T-cell (primary cell): ENCODE results near the gene SPRED1. TPM values are rescaled to one million over a fixed set of nuclear protein-coding genes. Genes with fewer than 3 reads are reported as not detected.

ENCODE experiments used
- ATAC-seq, 4 experiments: fragments of 200-7000 bp in 3 of 4; fragments of 150-1000 bp in 1 of 4; cut with Tn5 transposase; replicated peaks in 1 of 4; 1 replicate in 3 of 4; 2 replicates in 1 of 4; pipeline ENCODE4 v1.10.0; 2021; ENCODE audit warnings: moderate library complexity in 3 of 4, mild to moderate bottlenecking in 2 of 4, moderate number of reproducible peaks in 1 of 4
- CTCF ChIA-PET, 2 donors: fragments of 300-600 bp; sonication (Branson Sonifier 250); formaldehyde crosslinking; loops; one replicate each; lab custom pipeline; 2022; ENCODE audit warnings: antibody characterized with exemption in 2 of 2; lab: Charles Lee
- POLR2A ChIA-PET, 2 donors: fragments of 300-600 bp; sonication (Branson Sonifier 250); formaldehyde crosslinking; loops; one replicate each; lab custom pipeline; 2022; ENCODE audit warnings: antibody characterized with exemption in 2 of 2; lab: Charles Lee
- DNase-seq, 35 experiments: peaks; one replicate each; pipeline versions ENCODE4 v3.0.0 to v3.0.0-alpha.2; 2013 to 2023
- H3K27ac ChIP-seq: one replicate; pipeline ENCODE4 v1.5.1; 2013; ENCODE audit warnings: low read length
- H3K27me3 ChIP-seq, 2 experiments: replicated peaks in 1 of 2; 1 replicate in 1 of 2; 2 replicates in 1 of 2; pipeline versions ENCODE4 v1.6.1 to v1.7.0; 2013; ENCODE audit warnings: low read length in 1 of 2, mixed read lengths in 1 of 2; ENCODE audit not compliant: control insufficient read depth in 2 of 2, insufficient read depth in 2 of 2; ENCODE audit errors: extremely low read depth in 1 of 2
- H3K36me3 ChIP-seq, 2 donors: 1 replicate in 1 of 2; 2 replicates in 1 of 2; pipeline versions ENCODE4 v1.6.1 to v1.7.0; 2013; ENCODE audit warnings: low read length in 1 of 2; ENCODE audit not compliant: control insufficient read depth in 2 of 2, insufficient read depth in 1 of 2; ENCODE audit errors: extremely low read depth in 1 of 2
- H3K4me1 ChIP-seq, 2 experiments: 1 replicate in 1 of 2; 2 replicates in 1 of 2; pipeline versions ENCODE4 v1.6.1 to v1.7.0; 2013; ENCODE audit warnings: low read length in 2 of 2, mixed read lengths in 1 of 2; ENCODE audit not compliant: insufficient read depth in 2 of 2, control insufficient read depth in 1 of 2; ENCODE audit errors: extremely low read depth in 1 of 2
- H3K4me3 ChIP-seq, 2 donors: 1 replicate in 1 of 2; 2 replicates in 1 of 2; pipeline versions ENCODE4 v1.5.1 to v1.7.0; 2013; ENCODE audit warnings: mild to moderate bottlenecking in 2 of 2, low read length in 1 of 2, moderate library complexity in 1 of 2; ENCODE audit not compliant: control insufficient read depth in 1 of 2; ENCODE audit errors: extremely low read depth in 1 of 2
- H3K9me3 ChIP-seq: 2 replicates; pipeline ENCODE4 v1.7.0; 2013
- H3K27ac Mint-ChIP-seq, 2 donors: one replicate each; pipeline ENCODE4 v1.8.0; 2020 to 2021; ENCODE audit warnings: mild to moderate bottlenecking in 2 of 2, mixed read lengths in 2 of 2
- H3K27me3 Mint-ChIP-seq, 2 donors: one replicate each; pipeline ENCODE4 v1.8.0; 2021 to 2022; ENCODE audit warnings: mixed read lengths in 2 of 2
- H3K36me3 Mint-ChIP-seq: one replicate; pipeline ENCODE4 v1.8.0; 2021; ENCODE audit warnings: mixed read lengths
- H3K4me1 Mint-ChIP-seq, 3 donors: one replicate each; pipeline ENCODE4 v1.8.0; 2020 to 2022; ENCODE audit warnings: mixed read lengths in 3 of 3, mild to moderate bottlenecking in 1 of 3
- H3K4me3 Mint-ChIP-seq, 3 donors: one replicate each; pipeline ENCODE4 v1.8.0; 2020 to 2022; ENCODE audit warnings: mild to moderate bottlenecking in 3 of 3, mixed read lengths in 3 of 3, moderate library complexity in 3 of 3
- H3K9me3 Mint-ChIP-seq, 3 donors: one replicate each; pipeline ENCODE4 v1.8.0; 2020 to 2022; ENCODE audit warnings: mixed read lengths in 3 of 3
- WGBS: methylation state at CpG from one replicate; pipeline ENCODE4 v1.1.5; 2013; ENCODE audit warnings: missing lambda C conversion rate; ENCODE audit not compliant: insufficient coverage; 5-methylcytosine and 5-hydroxymethylcytosine counted together
- total RNA-seq, 35 experiments: library from RNA in 6 of 35; stranded (reverse) in 6 of 35; fragments of 120-200 nt in 1 of 35; gene quantifications; one replicate each; pipeline versions ENCODE4 v1.2.1 to v1.2.4 and lab custom pipeline; 2013 to 2026

The SPRED1 gene
- total RNA-seq, 5 donors from 2014 or later (not counting 1 experiment from before 2014, with no cell fraction given), result 0.13 to 0.72 (median 0.39) TPM

DNA sequence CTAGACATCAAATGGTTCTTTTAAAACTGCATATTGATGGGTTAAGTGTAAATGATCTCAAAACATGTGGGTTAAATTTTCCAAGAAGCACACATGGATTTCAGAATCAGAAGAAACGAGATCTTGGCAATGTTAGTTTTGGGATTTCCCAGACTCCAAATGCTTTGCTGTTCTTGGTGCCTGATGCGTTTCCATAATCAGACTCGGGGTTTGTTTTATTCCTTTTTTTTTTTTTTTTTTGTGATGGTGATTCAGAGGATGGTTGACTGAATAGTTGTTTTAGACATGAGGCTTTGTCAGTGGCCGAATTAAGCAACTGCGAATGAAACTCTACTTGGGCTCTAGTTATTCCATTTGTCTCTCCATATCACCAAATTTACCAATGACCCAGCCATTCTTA, 149.1 kb downstream of the SPRED1 start:
- ATAC-seq (no peak), DNase-seq (no peak)
- no peak overlapping the region for H3K4me3 ChIP-seq
- Mint-ChIP-seq H3K36me3 (no peaks in the 10 kb centered on the region), H3K4me3 (no peak overlapping the region), H3K27ac (no peak overlapping the region), H3K4me1 (no peaks in the 10 kb centered on the region), H3K9me3 (no peaks in the 10 kb centered on the region), H3K27me3 (peaks cover 25 to 47% of the 10 kb centered on the region in 2 donors)
- POLR2A ChIA-PET, result no interaction called here
- WGBS, result 100% methylated on average over 1 of the region's 5 CpGs
- CTCF ChIA-PET, result no interaction called here
- H3K27ac ChIP-seq, result no peak overlapping the region
- no peaks in the 10 kb centered on the region for H3K4me1 ChIP-seq
- H3K36me3 ChIP-seq, result no peaks in the 10 kb centered on the region
- H3K27me3 ChIP-seq, result peaks cover 0 to 7% of the 10 kb centered on the region in 2 experiments
- no peaks in the 10 kb centered on the region for H3K9me3 ChIP-seq

DNA sequence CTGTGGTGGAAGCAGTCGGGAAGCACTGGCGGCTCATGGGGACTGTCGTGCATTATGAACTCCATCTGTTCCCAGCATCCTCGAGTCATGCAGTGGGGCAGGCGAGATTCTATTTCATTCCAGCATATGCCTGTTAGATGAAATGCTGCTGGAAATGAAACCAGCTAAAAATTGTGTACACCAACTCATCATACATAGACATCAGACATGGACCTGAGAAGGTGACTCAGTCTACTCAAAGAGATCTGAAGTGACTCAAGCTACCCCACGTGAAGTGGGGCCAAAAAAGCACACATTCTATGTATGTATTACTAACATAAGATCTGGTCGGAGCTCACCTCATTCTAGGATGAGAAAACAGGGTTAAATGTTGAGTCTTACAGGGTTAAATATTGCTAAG, 153.8 kb downstream of the SPRED1 start:
- Histone ChIP-seq H3K4me1 (no peaks in the 10 kb centered on the region), H3K36me3 (no peaks in the 10 kb centered on the region), H3K27ac (no peak overlapping the region), H3K4me3 (no peak overlapping the region), H3K9me3 (no peaks in the 10 kb centered on the region), H3K27me3 (no peaks in the 10 kb centered on the region)
- no peak overlapping the region for H3K4me3 Mint-ChIP-seq
- WGBS, result no CpG with 5 or more reads among the region's 7 CpGs
- CTCF ChIA-PET, result interaction anchor here in 1 of 2 donors (0.5 kb wide), 1 partner anchor 1691 kb away, joined by 3 read pairs; no protein-coding TSS in a partner anchor
- H3K27ac Mint-ChIP-seq, result no peak overlapping the region
- no peak for DNase-seq
- H3K4me1 Mint-ChIP-seq, result no peaks in the 10 kb centered on the region
- POLR2A ChIA-PET, result interaction anchor here in 1 of 2 donors (0.5 kb wide), 1 partner anchor 142 kb away, joined by 3 read pairs; no protein-coding TSS in a partner anchor
- H3K27me3 Mint-ChIP-seq, result peaks cover 11 to 27% of the 10 kb centered on the region in 2 donors
- H3K9me3 Mint-ChIP-seq, result no peaks in the 10 kb centered on the region
- no peak for ATAC-seq
- H3K36me3 Mint-ChIP-seq, result no peaks in the 10 kb centered on the region

Other genes starting within 250 kb of the SPRED1 start
- gene FAM98B, start 201.3 kb downstream of the SPRED1 start, total RNA-seq, result 10 to 100 TPM; 15.1 to 24.4 (median 20.6) TPM